Measurements from ENCODE around the gene FGF14.

DNA sequence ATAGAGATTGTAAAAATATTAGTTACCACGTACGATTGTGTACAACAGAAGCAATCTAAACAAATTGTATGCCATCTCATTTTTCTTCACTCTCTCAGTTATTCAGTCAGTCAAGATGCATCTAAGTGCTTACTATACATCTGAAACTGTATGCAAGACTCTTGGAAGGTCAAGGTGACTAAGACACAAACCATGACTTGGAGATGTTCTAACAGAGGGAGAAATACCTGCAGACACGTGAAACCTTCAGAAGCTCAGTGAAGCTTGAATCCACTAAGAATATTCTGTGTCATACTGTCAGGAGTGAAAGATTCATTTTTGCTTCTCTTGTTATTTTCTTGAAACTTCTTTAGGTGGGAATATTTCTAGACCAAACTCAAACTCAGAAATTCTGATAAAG lies 584.0 kb downstream of the FGF14 start:
- TF ChIP-seq JUNB (IDR thresholded peaks at IDR 0.05; ENCODE audit: unreplicated experiment) (no peak), CREB1 (CRISPR knock-in tag; IDR thresholded peaks at IDR 0.05; ENCODE audit: low read depth) (no peak)

All from GM23338 (cell line).